HG03378 (cell line): ENCODE data around the gene RIN3.

Experiments used
- ATAC-seq: cut with Tn5 transposase; IDR thresholded peaks from one replicate; pipeline ENCODE4 v1.9.1; 2021; ENCODE audit warnings: mild to moderate bottlenecking, moderate library complexity; ENCODE audit not compliant: unreplicated experiment

The RIN3 gene

DNA sequence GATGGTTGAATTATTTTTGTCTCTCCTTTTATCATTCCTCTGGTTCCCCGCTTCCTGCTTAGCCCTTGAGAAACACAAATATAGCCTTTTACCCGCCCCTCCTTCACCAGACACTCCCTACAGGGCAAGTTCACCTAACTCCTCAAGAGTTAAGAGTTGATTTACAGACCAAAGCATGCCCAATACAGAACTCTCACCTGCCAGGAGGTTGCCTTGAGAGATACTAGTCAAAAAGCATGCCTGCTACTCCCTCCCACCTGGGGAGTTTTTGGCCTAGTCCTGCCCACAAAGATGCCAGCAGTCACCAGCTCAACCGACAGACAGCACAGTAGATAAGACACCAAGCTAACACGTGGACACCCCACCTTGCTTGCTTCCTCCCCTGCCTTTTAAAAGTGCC is 223.6 kb downstream of the RIN3 start:
- no peak for ATAC-seq

DNA sequence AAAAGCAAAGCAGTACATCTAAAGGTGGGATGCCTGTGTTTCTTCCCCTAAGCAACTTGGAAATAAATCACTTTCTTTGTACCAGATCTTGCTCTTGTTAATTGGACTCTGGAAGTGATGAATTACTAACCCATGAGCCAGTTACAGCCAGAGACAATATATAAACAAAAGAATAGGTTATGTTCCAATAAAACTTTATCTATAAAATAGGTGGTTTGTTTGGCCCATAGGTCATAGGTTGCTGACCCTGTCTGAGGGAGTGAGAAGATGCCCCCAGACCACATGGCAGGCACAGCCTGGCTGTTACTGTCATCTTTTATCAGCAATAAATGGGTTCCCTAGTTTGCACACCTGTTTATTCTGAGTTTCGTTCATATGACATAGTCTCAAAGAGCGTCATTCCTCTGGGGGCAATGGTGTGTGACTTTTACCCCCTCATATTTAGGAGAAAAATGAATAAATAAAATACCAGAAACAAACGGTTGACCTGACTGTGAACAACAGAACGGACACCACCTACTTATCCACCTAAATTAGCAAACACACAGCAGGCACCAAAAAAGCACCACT is 224.1 kb downstream of the RIN3 start:
- no peak for ATAC-seq
